Germinal center (tissue), 1 donor: Measurements from ENCODE around the gene DNAJB13.

Experiments
- DNase-seq: peaks from one replicate; pipeline ENCODE4 v3.0.0; 2012; ENCODE audit warnings: mixed read lengths, low spot score

Gene DNAJB13

GRCh38 chr11:74000307-74001133, 49.7 kb downstream of the DNAJB13 start:
- DNase-seq: no peak

DNA sequence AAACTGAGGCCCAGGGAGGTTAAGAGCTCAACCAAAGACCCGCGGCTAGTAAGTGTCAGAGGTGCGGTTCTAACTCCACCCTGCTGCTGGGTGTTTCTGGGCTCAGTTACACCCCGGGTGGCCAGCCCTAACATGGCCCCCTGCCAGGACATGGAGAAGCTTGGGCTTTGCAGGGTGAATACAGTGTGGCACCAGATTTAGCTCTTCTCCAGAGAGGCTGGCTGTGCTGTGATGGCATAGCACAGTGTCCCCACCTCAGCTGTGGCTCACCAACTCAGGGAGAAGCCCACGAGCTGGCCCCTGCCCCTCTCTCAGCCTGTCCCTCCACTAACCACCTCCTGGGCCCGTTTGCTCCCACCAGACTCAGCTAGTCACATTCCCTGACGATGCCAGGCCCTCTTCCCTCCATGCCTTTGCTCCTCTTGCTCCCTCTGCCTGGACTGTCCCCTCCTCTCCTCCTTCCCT, 51.0 kb downstream of the DNAJB13 start:
- DNase-seq: no peak

- DNase-seq: no peak
Measured at GRCh38 chr11:74002832-74003231, 52.0 kb downstream of the DNAJB13 start.

DNA sequence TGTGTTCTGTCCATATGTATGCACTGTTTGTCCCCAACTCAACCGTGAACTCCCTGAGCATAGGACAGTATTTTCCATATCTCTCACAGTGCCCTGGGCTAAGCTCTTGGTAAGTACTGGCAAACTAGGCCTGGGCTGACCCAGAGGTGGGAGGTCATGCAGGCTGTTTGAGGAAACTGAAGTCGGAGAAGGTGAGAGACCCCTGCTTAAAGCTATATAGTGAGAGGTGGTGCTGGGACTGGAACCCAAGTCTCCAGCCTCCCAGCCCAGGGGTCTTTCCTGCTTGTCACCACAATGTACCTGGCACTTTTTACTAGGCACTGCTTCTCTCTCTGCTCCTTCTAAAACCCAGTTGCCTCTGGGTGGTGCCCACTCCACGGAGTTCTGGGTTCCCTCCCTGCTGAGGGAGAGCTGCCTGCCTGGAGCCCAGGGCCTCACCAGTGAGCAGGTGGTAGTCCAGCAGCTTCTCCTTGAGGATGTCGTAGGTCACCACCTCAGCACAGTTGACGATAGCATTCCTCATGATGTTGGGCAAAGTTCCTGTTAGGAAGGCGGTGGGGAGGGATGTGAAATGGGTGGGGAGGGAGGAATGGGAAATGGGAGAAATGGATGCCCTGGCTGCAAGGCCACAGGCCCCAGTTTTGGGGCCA, 53.3 kb downstream of the DNAJB13 start:
- DNase-seq: no peak

GRCh38 chr11:74004759-74005615, 54.2 kb downstream of the DNAJB13 start:
- no peak for DNase-seq

DNA sequence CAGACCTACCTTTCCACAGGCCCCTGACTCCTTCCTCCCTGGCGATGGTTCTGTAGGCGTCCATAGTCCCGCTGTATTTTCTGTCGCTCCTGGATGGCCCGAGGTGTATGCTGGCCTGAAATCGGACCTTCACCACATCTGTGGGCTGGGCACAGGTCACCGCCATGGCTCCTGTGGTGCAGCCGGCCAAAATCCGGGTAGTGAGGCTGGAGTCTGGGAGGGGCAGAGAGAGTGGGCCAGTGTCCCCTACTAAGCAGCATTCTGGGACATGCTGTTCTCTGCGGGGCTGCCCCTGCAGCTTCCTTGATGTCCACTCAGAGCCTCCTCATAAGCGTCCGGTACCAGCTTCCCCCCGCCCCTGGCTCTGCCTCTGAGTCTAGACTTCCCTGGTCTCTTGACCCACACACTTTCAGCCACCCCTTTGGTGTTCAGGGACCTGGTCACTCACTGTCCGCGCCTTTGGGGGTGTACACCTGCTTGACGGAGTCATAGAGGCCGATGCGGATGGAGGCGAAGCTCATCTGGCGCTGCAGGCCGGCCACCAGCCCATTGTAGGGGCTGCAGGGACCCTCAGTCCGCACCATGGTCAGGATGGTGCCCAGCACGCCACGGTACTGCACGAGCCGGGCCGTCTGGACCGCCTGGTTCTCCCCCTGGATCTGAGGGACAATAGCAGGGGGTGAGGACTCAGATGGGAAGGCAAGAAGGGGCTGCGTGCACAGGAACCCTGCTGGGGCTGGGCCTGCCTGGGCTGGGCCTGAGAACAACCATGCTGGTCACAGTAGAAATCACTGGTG, 55.1 kb downstream of the DNAJB13 start:
- no peak for DNase-seq

DNA sequence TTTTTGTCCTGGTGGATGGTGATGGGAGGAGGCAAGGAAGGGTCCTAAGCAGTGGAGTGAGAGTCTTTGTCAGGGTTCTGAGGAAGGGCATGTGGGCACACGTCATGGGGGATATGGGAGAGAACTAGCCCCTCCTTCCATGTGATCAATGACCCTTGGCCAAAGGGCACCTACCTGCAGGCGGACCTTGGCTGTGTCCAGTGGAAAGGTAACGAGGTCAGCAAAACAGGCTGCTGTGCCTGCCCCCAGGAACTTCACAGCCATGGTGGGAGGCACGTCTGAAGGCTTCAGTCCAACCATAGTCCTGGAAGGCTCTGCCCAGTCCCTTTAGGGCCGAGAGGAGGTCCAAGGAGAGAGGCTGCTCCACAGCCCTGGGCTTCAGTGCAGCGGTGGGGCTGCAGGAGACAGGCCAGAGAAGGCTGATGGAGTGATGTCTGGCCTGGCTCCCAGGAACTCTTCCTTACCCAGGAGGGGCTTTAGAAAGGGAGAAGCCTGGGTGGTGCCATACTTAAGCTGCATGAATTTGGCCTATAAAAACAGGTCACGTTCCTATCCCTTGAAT, 56.0 kb downstream of the DNAJB13 start:
- DNase-seq: no peak

DNA sequence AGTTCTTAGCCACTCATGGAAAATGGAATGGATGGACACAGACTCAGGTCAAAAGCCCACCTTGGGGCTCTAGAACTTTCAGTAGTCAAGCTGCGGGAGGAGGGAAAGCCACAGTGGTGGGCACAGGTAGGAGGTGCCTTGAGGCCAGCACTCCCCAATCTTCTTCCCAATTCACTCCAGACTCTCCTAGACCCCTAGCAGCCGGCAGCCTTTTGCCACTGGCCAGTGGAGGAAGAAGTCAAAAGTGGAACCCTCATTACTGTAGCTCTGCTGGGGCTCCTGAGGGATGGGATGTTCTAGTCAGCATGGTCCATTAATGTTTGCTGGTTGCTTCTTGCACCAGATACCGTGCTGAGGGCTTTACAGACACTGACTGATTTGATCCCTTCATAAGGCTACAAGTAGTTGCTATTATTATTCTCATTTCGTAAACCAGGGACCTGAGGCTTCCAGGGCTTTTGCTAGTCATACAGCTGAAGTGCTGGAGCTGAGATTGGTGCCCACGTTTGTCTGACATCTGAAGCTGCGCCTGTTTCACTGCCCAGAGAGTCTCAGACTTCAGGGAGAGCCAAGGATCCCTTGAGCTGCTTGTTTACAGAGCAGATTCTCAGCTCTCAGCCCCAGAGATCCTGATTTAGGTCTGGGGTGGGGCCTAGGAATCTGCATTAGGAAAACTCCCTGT, 57.0 kb downstream of the DNAJB13 start:
- DNase-seq: no peak

DNA sequence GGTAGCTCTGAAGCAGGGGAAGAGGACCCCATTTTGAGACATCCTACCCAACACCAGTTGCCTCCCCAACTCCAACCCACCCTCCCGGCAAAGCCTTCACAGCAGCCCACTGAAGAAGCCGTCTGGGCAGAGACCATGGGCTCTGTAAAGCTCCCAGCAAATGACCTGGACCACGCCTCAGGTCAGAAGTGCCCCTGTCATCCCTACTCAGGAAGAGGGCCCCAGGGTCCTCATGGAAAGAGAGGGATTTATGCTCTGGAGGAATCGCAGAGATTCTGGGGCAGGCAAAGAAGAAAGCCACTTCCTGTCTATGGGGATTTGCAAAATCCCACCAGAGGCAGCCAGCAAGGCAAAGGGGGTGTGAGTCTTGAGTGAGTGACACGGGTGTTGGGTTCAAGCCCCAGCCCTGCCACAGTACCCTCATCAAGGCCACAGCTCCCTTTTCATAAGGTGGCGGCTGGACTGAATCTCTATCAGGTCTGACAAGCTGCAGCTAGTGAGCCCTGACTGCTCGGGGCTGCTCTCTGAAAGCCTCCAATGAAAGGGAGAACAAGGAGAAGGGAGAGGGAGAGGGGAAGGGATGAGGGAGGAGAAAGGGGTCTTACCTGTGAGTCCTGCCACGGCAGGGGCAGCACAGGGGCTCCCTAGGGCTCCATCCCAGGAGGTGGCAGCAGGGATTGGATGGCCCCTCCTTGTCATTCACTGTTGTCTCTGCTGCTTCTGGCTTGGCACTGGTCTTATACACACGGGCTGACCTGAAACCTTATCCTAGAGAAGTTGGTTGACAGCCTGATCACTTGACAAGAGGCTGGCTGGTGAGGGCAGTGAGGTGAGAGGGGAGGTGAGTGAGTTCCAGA, 57.8 kb downstream of the DNAJB13 start, which contains the start of gene UCP3:
Gene UCP3, minus strand, starts transcription at position 713 of the 857 bp plus-strand sequence. CDS start 2,043 bp downstream, outside the sequence.
- DNase-seq: no peak

DNA sequence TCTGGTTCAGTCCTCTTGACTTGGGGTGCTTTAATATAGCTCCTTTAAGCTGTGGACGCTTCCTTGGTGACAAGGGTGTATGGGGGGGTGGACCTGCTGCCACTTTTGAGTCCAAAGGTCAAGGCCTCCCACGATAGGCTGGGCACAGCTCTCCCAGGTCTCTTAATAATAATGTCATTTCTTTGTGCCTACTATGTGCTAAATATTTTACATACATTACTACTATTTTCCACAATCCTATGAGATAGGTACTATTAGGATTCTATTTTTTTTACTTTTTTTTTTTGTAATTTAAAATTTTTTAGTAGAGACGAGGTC, 58.4 kb downstream of the DNAJB13 start:
- no peak for DNase-seq

DNA sequence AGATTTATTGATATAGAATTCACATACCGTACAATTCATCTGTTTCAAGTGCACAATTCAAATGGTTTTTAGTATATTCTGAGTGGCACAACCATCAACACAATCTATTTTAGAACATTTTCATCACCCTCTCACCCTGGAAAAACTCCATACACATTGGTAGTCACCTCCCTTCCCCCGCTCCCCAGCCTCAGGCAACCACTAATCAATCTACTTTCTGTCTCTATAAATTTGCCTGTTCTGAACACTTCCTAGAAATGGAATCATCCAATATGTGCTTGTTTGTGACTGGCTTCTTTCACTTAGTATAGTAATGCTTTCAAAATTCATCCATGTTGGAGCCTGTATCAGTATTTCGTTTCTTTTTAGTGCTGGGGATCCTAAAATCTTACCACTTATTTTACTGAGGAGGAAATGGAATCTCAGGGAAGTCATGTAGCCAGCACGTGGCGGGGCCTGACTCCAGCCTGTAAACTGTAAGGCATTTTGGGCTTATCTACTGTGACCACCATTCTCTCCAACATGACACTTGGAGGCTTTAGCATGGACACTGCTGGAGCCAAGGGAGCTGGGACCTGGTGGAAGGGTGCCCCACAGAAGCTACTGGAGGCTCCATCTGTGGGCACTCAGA, 59.0 kb downstream of the DNAJB13 start:
- DNase-seq: no peak

GRCh38 chr11:74010306-74011300, 59.8 kb downstream of the DNAJB13 start:
- no peak for DNase-seq

GRCh38 chr11:74011360-74012073, 60.7 kb downstream of the DNAJB13 start:
- no peak for DNase-seq

DNA sequence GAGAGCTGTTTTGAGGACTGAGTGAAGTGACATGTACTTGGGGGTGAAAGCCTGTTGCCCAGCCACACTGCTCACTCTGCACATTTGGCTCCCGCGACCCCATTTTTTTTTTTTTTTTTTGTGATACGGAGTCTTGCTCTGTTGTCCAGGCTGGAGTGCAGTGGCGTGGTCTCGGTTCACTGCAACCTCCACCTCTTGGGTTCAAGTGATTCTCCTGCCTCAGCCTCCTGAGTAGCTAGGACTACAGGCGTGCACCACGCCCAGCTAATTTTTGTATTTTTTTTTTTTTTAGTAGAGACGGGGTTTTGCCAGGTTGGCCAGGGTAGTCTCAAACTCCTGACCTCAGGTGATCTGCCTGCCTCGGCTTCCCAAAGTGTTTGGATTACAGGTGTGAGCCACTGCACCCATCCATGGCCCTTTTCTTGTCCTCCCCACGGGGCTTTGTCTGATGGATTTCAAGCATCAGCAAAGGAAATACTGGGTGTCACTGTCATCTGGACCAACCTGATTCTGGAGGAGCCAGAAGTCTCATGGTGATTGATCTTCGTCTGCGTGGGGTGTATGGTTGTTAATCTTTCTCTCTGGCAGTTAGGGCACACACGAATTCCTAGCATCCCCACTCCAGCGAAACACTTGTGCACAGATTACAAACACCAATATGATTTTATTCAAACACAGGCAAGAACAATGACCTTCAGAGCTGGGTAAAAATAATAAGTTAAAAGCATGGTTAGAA, 61.4 kb downstream of the DNAJB13 start:
- no peak for DNase-seq

- DNase-seq: no peak
Measured at GRCh38 chr11:74013141-74013540, 62.3 kb downstream of the DNAJB13 start.

- DNase-seq: no peak
Measured at GRCh38 chr11:74014880-74015279, 64.1 kb downstream of the DNAJB13 start.
